Upper lobe of right lung (tissue), 1 donor: ENCODE results near the gene ANKRD31. TPM values are rescaled to one million over a fixed set of nuclear protein-coding genes. Genes with fewer than 3 reads are reported as not detected.

Source experiments
- ATAC-seq: fragments of 200-7000 bp; cut with Tn5 transposase; one replicate; pipeline ENCODE4 v1.9.1; 2020; ENCODE audit warnings: mild to moderate bottlenecking, moderate library complexity
- DNase-seq: peaks from one replicate; pipeline ENCODE4 v3.0.0-alpha.2; 2020
- H3K27ac ChIP-seq: fragments of 200-600 bp; one replicate; pipeline ENCODE4 v1.8.0; 2022
- H3K27me3 ChIP-seq: fragments of 200-600 bp; one replicate; pipeline ENCODE4 v1.8.0; 2022; ENCODE audit warnings: mild to moderate bottlenecking
- H3K36me3 ChIP-seq: fragments of 200-600 bp; one replicate; pipeline ENCODE4 v1.8.0; 2022
- H3K4me1 ChIP-seq: fragments of 200-600 bp; one replicate; pipeline ENCODE4 v1.8.0; 2022
- H3K4me3 ChIP-seq: fragments of 200-600 bp; one replicate; pipeline ENCODE4 v1.8.0; 2022; ENCODE audit warnings: mild to moderate bottlenecking
- H3K9me3 ChIP-seq: fragments of 200-600 bp; one replicate; pipeline ENCODE4 v1.8.0; 2022
- intact Hi-C: fragments of 100-400 bp; cut with DNase I; formaldehyde crosslinking; loops from one replicate; pipeline ENCODE4 v1.11.0; 2022
- total RNA-seq: library from RNA; stranded (reverse); fragmentation: NEBNext Ultra II Directional; extraction: Animal tissue kit (Norgen Biotek cat#: 25700); gene quantifications from one replicate; pipeline ENCODE4 v1.2.1, GENCODE V29; 2021
- TF ChIP-seq, protein P1 (sequence below): fragments of 200-600 bp; IDR thresholded peaks from one replicate; pipeline ENCODE4 v1.8.0; 2022; ENCODE audit warnings: antibody characterized with exemption
- donor health status: DM: no; HTN: yes; CAD: no; lungs with severe emphysema.

ANKRD31 gene
- total RNA-seq, 1 donor from 2014 or later, result 0.14 TPM

DNA sequence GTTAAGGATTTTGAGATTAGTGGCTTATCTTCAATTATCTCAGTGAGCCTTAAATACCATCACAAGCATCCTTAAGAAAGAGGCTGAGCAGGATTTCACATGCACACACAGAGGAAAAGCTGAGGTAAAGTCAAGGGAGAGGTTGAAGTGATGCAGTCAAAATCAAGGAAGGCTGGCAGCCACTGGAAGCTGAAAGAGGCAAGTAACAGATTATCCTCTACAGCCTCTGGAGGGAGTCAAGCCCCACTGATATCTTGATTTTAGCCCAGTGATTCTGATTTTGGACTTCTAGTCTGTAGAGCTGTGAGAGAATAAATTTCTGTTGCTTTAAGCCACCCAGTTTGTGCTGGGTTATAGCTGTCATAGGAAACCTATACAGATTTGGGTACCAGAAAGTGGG is 80.1 kb downstream of the ANKRD31 start:
- intact Hi-C loops, result no loop called here
- Histone ChIP-seq H3K27ac (no peak overlapping the region), H3K4me1 (no peaks in the 10 kb centered on the region), H3K36me3 (no peaks in the 10 kb centered on the region), H3K4me3 (no peak overlapping the region), H3K27me3 (no peaks in the 10 kb centered on the region), H3K9me3 (peaks cover 5% of the 10 kb centered on the region)
- TF ChIP-seq, protein P1, sequence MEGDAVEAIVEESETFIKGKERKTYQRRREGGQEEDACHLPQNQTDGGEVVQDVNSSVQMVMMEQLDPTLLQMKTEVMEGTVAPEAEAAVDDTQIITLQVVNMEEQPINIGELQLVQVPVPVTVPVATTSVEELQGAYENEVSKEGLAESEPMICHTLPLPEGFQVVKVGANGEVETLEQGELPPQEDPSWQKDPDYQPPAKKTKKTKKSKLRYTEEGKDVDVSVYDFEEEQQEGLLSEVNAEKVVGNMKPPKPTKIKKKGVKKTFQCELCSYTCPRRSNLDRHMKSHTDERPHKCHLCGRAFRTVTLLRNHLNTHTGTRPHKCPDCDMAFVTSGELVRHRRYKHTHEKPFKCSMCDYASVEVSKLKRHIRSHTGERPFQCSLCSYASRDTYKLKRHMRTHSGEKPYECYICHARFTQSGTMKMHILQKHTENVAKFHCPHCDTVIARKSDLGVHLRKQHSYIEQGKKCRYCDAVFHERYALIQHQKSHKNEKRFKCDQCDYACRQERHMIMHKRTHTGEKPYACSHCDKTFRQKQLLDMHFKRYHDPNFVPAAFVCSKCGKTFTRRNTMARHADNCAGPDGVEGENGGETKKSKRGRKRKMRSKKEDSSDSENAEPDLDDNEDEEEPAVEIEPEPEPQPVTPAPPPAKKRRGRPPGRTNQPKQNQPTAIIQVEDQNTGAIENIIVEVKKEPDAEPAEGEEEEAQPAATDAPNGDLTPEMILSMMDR, result no peak
- no peak for DNase-seq
- ATAC-seq, result no peak

DNA sequence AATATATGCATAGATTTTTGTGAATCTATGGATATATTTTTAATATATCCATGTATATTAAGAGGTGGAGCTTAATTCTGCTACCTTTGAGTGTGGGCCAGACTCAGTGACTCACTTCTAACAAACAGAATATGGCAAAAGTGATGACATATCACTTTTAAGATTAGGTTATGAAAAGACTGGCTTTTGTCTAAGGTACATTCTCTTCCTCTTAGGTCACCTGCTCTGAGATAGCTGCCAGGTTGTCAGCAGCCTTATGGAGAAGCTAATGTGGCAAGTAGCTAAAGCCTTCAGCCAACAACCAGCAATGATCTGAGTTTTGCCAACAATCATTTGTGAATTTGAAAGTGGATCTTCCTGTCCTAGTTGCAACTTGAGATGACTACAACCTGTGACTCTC is 83.8 kb downstream of the ANKRD31 start:
- intact Hi-C loops, result no loop called here
- H3K36me3 ChIP-seq, result no peaks in the 10 kb centered on the region
- no peaks in the 10 kb centered on the region for H3K9me3 ChIP-seq
- no peak for ATAC-seq
- no peak overlapping the region for H3K27ac ChIP-seq
- no peak for DNase-seq
- H3K4me3 ChIP-seq, result no peak overlapping the region
- TF ChIP-seq, protein P1, result no peak
- H3K4me1 ChIP-seq, result no peaks in the 10 kb centered on the region
- H3K27me3 ChIP-seq, result no peaks in the 10 kb centered on the region

DNA sequence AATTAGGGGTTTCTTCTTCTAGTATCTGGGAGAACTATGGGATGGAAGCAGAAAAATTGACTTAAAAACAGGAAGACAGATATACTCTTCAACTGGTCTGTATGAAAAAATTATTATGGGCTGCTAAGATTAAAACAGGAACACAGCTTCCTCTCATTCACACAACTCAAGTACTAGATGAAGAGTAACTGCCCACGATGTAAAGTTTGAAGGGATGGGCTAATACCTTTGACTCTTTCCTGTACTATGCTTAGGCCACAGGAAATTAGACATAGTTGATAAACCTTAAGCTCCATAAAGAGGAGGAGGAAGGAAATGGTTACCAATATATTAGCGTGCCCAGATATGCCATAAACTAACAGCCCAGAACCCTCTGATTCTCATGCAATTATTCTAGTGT is 88.6 kb downstream of the ANKRD31 start:
- no peak for DNase-seq
- no peaks in the 10 kb centered on the region for H3K4me1 ChIP-seq
- no peaks in the 10 kb centered on the region for H3K9me3 ChIP-seq
- intact Hi-C loops, result no loop called here
- TF ChIP-seq, protein P1, result no peak
- no peaks in the 10 kb centered on the region for H3K27me3 ChIP-seq
- ATAC-seq, result no peak
- no peak overlapping the region for H3K27ac ChIP-seq
- H3K36me3 ChIP-seq, result no peaks in the 10 kb centered on the region
- no peak overlapping the region for H3K4me3 ChIP-seq

DNA sequence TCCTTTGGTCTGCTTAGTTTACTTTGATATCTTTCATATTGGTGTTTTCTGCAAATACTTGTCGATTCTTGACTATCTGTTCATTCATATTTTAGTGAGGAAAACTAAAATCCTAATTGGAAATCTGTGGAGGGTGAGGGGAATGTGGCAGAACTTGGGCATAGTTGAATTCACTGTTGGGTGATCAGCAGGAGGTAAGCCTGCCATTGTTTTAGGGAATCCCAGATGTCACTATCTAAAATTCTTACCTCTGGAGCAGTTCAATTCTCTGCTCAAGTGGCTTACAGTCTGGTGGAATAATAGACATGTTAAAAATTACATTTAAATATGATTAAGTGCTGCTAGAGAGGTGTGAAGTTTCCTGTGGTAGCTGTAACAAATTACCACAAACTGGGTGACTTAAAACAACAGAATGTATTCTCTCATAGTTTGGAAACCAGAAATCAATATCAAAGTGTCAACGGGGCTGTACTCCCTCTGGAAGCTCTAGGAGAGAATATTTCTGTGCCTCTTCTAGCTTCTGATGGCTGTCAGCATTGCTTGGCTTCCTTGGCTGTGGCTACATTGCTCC is 94.0 kb downstream of the ANKRD31 start:
- Histone ChIP-seq H3K4me1 (no peaks in the 10 kb centered on the region), H3K36me3 (no peaks in the 10 kb centered on the region), H3K4me3 (no peak overlapping the region), H3K9me3 (no peaks in the 10 kb centered on the region), H3K27me3 (no peaks in the 10 kb centered on the region), H3K27ac (no peak overlapping the region)
- ATAC-seq (no peak), DNase-seq (no peak)
- TF ChIP-seq, protein P1, result no peak
- intact Hi-C loops, result no loop called here

DNA sequence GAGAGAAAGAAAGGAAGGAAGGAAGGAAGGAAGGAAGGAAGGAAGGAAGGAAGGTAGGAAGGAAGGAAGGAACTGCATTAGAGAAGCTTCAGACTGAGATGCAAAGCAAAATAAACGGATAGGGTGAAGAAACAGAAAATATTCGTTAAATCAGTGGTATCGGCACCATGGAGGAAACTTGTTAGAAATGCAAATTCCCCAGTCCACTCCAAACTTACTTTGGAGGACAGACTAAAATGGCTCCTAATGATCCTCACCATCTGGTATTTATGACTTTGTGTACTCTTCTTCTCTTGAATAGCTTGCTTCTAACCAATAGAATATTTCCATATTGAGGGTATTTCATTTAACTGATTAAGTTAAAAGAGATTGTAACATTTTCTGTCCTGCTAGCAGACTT is 96.4 kb downstream of the ANKRD31 start:
- intact Hi-C loops, result no loop called here
- no peaks in the 10 kb centered on the region for H3K27me3 ChIP-seq
- H3K4me3 ChIP-seq, result no peak overlapping the region
- TF ChIP-seq, protein P1, result no peak
- no peaks in the 10 kb centered on the region for H3K9me3 ChIP-seq
- DNase-seq (no peak), ATAC-seq (no peak)
- H3K27ac ChIP-seq, result no peak overlapping the region
- H3K4me1 ChIP-seq, result no peaks in the 10 kb centered on the region
- no peaks in the 10 kb centered on the region for H3K36me3 ChIP-seq

DNA sequence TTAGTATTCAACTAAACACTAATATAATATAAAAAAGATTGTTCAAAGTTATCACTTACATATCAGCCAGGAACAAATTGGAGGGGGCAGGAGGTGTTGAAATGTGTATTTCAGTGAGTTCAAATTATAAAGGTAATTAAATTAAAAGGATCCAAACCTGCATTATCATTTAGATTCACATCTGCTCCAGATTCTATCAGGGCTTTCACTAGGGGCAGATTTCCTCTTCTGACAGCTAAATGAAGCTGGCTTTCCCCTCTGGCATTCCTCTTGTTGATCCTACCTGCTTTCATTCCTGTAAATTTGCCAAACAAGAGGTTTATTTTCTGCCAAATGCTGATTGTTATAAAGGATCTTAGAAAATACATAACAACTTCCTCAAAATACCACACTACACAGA is 98.0 kb downstream of the ANKRD31 start:
- Histone ChIP-seq H3K27me3 (no peaks in the 10 kb centered on the region), H3K27ac (no peak overlapping the region), H3K9me3 (no peaks in the 10 kb centered on the region), H3K4me1 (no peaks in the 10 kb centered on the region), H3K36me3 (no peaks in the 10 kb centered on the region), H3K4me3 (no peak overlapping the region)
- ATAC-seq, result no peak
- DNase-seq, result no peak
- TF ChIP-seq, protein P1, result no peak
- intact Hi-C loops, result no loop called here
